ENCODE data around the gene EXOC3. TPM values are rescaled to one million over a fixed set of nuclear protein-coding genes. Genes with fewer than 3 reads are reported as not detected.

EXOC3 gene
- total and polyA plus RNA-seq, 2 of the 4 experiments (the other 2 are of a cell fraction), result 35.1 to 47.5 TPM

GRCh38 chr5:428754-429452 is 14.1 kb upstream of the EXOC3 start:
- no peak for TF ChIP-seq SMC3 (IDR thresholded peaks at IDR 0.05; ENCODE audit: low read depth, low read length)
- TF ChIP-seq CHD1 (IDR thresholded peaks at IDR 0.05; ENCODE audit: low read depth, low read length), result no peak
- TF ChIP-seq USF2 (IDR thresholded peaks at IDR 0.05; ENCODE audit: low read depth, low read length), result no peak
- no peak for TF ChIP-seq CTCF (conservative IDR thresholded peaks at IDR 0.05; ENCODE audit: low read depth, low read length)
- Histone ChIP-seq H3K4me1 (ENCODE audit: control insufficient read depth, insufficient read depth, low read length) (peaks cover 14% of the 10 kb centered on the region), H2AK5ac (ENCODE audit: low read depth, low read length) (0 out of 2 replicates have a peak overlapping the region, but pooled peaks have one; percentile 27), H3K79me1 (ENCODE audit: low read depth in 1 of 2, low read length in 2 of 2) (peaks cover 4 to 47% of the 10 kb centered on the region in 2 experiments), H4K8ac (ENCODE audit: low read depth in 2 of 2, low read length in 2 of 2) (no peak overlapping the region), H3K9ac (ENCODE audit: low read depth, low read length) (no peak overlapping the region), H3K4me3 (ENCODE audit: insufficient read depth, low read depth, low read length) (no peak overlapping the region), H2AFZ (replicated peaks; ENCODE audit: low read length, poor library complexity) (no peak overlapping the region), H2BK20ac (ENCODE audit: low read depth, low read length) (no peak overlapping the region), H4K5ac (ENCODE audit: low read depth, low read length) (no peak overlapping the region), H3K9me3 (ENCODE audit: control insufficient read depth, insufficient read depth, low read length) (no peaks in the 10 kb centered on the region), H3K9me1 (ENCODE audit: insufficient read depth, low read length) (peaks cover 9% of the 10 kb centered on the region; the same call in 1 of the 2 replicates), H3K18ac (ENCODE audit: low read depth, low read length) (no peak overlapping the region), H2BK120ac (ENCODE audit: low read depth, low read length) (0 out of 2 replicates have a peak overlapping the region, but pooled peaks have one; percentile 2), H3K4me2 (ENCODE audit: low read depth, low read length) (no peak overlapping the region), H3K4ac (ENCODE audit: low read depth, low read length) (0 out of 2 replicates have a peak overlapping the region, but pooled peaks have one; percentile 2), H4K20me1 (ENCODE audit: insufficient read depth, low read length) (no peaks in the 10 kb centered on the region), H3K23ac (ENCODE audit: low read depth, low read length) (no peak overlapping the region), H2BK15ac (ENCODE audit: low read depth, low read length) (no peak overlapping the region; the same call in 2 of the 3 replicates), H3K14ac (replicated peaks; ENCODE audit: low read depth, low read length) (no peak overlapping the region), H4K91ac (ENCODE audit: insufficient read depth, low read depth, low read length) (no peak overlapping the region; the same call in 1 of the 2 replicates), H2AK9ac (replicated peaks; ENCODE audit: low read depth, low read length, poor library complexity) (peak overlapping the region; percentile 48), H2BK5ac (ENCODE audit: low read depth, low read length, poor library complexity, severe bottlenecking) (no peak overlapping the region), H3K36me3 (ENCODE audit: control insufficient read depth, insufficient read depth, low read length) (peaks cover 56% of the 10 kb centered on the region), H3K27ac (ENCODE audit: insufficient read depth, low read length) (no peak overlapping the region), H3K27me3 (ENCODE audit: control insufficient read depth, insufficient read depth, low read length) (no peaks in the 10 kb centered on the region), H3K56ac (ENCODE audit: extremely low read depth, insufficient read depth, low read length) (no peak overlapping the region)
- CTCF ChIA-PET, result interaction anchor here (0.7 kb wide), 1 partner anchor 225 kb away, joined by 3 read pairs; no protein-coding TSS in a partner anchor
- WGBS, 2 experiments (ENCODE audit: extremely low coverage in 2 of 2, insufficient read length in 1 of 2), result 99% methylated on average over 9 of the region's 22 CpGs; no CpG with 5 or more reads in 1 of the 2 experiments
- no TSS peak for BruUV-seq (replicated peaks)
- ATAC-seq (ENCODE audit: low read depth), result no peak
- intact Hi-C loops (cut with micrococcal nuclease) (no loop called here), dilution Hi-C loops (cut with HindIII; ENCODE audit: low sequenced_read_pairs, unreplicated experiment) (no loop called here), in situ Hi-C loops (cut with MboI; ENCODE audit: low sequenced_read_pairs) (no loop called here)
- DNase-seq, result no peak
- POLR2A ChIA-PET (ENCODE audit: unreplicated experiment), result no interaction called here
